Renal pelvis (tissue), 4 donors: ENCODE results near the gene YIF1B. TPM values are rescaled to one million over a fixed set of nuclear protein-coding genes. Genes with fewer than 3 reads are reported as not detected.

Source experiments
- DNase-seq: peaks from one replicate; pipeline ENCODE4 v3.0.0-alpha.2; 2013
- polyA plus RNA-seq, 3 donors: library from polyadenylated mRNA; unstranded; fragments of 120-200 nt; gene quantifications; one replicate each; pipeline ENCODE4 v1.2.1, GENCODE V29; 2013; ENCODE audit not compliant: insufficient read length in 3 of 3

The YIF1B gene
- polyA plus RNA-seq, 3 donors = 35.4 to 45.4 (median 40.4) TPM

DNA sequence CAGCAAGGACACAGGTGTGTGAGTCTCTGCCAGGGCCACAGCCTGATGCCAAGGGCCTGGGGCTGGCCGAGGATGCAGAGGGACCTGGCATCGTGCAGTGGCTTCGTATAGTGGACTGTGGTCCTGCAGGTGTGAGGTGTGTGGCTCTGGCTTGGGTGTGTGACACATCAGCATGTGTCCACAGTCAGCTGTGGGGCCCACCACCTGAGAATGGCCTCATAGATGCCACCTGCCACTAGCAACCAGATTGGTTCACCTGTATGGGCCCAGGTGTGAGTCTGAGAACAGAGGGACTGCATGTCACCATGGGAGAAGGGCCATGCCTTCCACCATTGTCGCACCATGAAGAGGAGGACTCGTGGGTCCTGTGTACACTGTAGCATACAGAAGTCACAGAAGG is 62.0 kb downstream of the YIF1B start:
- no peak for DNase-seq

Other genes with a start within 250 kb of the YIF1B start
- 1 to 10 TPM; 1.2 to 2.9 (median 2.0) TPM for gene DPF1, start 91.7 kb downstream of the YIF1B start, polyA plus RNA-seq
- 10 to 100 TPM in 1 of 3 donors, 1 to 10 TPM in 2; 6.9 to 10.6 (median 8.6) TPM for gene PPP1R14A, start 59.6 kb downstream of the YIF1B start, polyA plus RNA-seq
- gene SPINT2, start 51.4 kb downstream of the YIF1B start, polyA plus RNA-seq = 100 to 1,000 TPM; 371 to 385 (median 383) TPM
- gene C19orf33, start 11.7 kb downstream of the YIF1B start, polyA plus RNA-seq = 10 to 100 TPM; 10.6 to 11.1 (median 10.9) TPM
- 1 to 10 TPM; 3.0 to 4.4 (median 4.2) TPM for gene KCNK6, start 3.9 kb upstream of the YIF1B start, polyA plus RNA-seq
- gene CATSPERG, start 19.9 kb upstream of the YIF1B start, polyA plus RNA-seq = 10 to 100 TPM in 1 of 3 donors, 1 to 10 TPM in 2; 3.7 to 12.1 (median 8.9) TPM
- 100 to 1,000 TPM; 167 to 187 (median 173) TPM for gene PSMD8, start 58.6 kb upstream of the YIF1B start, polyA plus RNA-seq
- gene GGN, start 72.1 kb upstream of the YIF1B start, polyA plus RNA-seq = 1 to 10 TPM in 1 of 3 donors, under 1 TPM in 2; 0.81 to 1.7 (median 0.88) TPM
- 1 to 10 TPM; 1.2 to 1.5 (median 1.4) TPM for gene SPRED3, start 72.8 kb upstream of the YIF1B start, polyA plus RNA-seq
- 10 to 100 TPM; 18.2 to 22.8 (median 19.1) TPM for gene FAM98C, start 87.1 kb upstream of the YIF1B start, polyA plus RNA-seq
- under 1 TPM; 0.81 to 0.96 (median 0.84) TPM for gene RASGRP4, start 110.3 kb upstream of the YIF1B start, polyA plus RNA-seq
- 1 to 10 TPM; 5.1 to 6.6 (median 5.2) TPM for gene RYR1, start 117.7 kb upstream of the YIF1B start, polyA plus RNA-seq